GM21360 (cell line): Measurements from ENCODE around the gene SLX4.
"Not testable (repeated sequence)": the region's sequence is repeated elsewhere in the genome, so short reads cannot be mapped to it uniquely, and the experiment has no call there.

Experiments
- ATAC-seq: cut with Tn5 transposase; IDR thresholded peaks from one replicate; pipeline ENCODE4 v1.9.1; 2021; ENCODE audit warnings: mild to moderate bottlenecking, moderate library complexity; ENCODE audit not compliant: unreplicated experiment

SLX4 gene

GRCh38 chr16:3611146-3611975, at the start of gene SLX4:
Gene SLX4, minus strand, starts transcription at chr16:3611606. Its CDS starts 2,642 bp downstream, at chr16:3608964.
- peak; percentile 65 for ATAC-seq

DNA sequence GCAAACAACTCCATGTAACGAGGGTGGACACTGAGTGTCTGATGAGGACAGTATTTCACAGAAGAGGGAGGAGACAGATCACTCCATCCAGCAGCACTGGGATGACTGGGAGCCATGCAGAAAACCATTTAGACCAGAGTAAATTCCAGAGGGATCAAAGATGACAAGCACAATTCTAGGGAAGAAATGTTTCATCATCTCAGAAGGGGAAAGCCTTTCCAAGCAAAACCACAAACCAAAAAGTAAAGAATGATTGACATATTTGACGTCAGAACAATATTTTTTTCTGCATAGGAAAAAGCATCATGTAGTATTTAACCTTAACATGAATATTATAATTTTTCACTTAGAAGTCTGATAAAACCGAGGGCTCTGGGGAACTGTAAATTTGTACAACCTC, 47.8 kb upstream of the SLX4 start:
- no peak for ATAC-seq

DNA sequence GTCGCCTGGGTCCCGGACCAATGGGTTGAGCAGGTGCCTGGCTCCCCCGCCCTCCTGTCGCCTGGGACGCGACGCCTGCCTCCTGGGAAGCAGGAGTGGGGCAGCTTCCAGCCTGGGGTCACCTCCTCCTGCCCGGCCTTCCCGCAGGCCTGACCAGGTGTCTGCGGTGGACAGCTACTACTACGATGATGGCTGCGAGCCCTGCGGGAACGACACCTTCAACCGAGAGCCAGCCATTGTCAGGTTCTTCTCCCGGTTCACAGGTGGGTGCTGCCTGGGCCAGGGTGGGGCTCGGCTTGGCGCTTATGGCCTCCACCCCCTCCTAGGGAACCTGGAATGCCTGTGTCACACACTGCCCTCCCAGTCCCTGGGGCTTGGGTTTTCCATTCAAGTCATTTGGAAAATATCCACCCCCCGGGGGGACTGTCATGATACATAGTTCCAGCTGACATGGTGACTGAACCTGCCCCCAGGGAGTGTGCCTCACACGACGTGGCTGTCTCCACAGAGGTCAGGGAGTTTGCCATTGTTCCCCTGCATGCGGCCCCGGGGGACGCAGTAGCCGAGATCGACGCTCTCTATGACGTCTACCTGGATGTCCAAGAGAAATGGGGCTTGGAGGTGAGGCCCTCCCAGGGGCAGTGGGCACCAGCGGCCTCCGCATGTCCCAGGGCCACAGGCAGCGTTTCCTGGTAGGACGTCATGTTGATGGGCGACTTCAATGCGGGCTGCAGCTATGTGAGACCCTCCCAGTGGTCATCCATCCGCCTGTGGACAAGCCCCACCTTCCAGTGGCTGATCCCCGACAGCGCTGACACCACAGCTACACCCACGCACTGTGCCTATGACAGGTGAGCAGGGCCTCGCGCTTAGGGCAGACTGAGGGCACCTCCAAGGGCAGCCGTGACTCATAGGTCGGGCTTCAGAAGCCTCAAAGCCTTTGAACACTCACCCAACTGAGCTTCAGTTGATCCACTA, 45.4 kb upstream of the SLX4 start:
- ATAC-seq: no peak

- ATAC-seq: not testable (repeated sequence)
Observed at GRCh38 chr16:3656160-3656490, 44.7 kb upstream of the SLX4 start.

GRCh38 chr16:3655396-3656159, 44.2 kb upstream of the SLX4 start:
- ATAC-seq: no peak

DNA sequence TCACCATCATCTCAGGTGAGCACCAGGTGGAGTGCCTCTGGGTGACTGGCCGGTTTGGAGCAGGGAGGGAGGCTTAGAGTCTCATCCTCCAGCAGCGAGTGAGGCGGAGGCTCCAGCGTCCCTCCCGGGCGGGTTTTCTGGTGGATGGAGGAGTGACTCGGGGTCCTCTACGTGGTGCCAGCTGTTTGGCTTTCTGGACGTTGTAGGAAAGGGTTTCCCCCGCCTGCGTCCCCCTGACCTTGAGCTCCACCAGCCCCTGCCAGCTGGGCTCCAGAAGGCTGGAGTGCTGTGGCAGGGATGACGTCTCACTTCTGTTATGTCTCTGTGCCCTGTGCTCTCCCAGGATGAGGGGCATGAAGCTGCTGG, 43.6 kb upstream of the SLX4 start:
- no peak for ATAC-seq

GRCh38 chr16:3654249-3654991, 43.0 kb upstream of the SLX4 start, which contains the start of gene DNASE1:
Gene DNASE1, plus strand, starts transcription at chr16:3654691. Its CDS starts 683 bp downstream, at chr16:3655374.
- ATAC-seq: no peak

GRCh38 chr16:3652373-3653195, 41.2 kb upstream of the SLX4 start:
- no peak for ATAC-seq

DNA sequence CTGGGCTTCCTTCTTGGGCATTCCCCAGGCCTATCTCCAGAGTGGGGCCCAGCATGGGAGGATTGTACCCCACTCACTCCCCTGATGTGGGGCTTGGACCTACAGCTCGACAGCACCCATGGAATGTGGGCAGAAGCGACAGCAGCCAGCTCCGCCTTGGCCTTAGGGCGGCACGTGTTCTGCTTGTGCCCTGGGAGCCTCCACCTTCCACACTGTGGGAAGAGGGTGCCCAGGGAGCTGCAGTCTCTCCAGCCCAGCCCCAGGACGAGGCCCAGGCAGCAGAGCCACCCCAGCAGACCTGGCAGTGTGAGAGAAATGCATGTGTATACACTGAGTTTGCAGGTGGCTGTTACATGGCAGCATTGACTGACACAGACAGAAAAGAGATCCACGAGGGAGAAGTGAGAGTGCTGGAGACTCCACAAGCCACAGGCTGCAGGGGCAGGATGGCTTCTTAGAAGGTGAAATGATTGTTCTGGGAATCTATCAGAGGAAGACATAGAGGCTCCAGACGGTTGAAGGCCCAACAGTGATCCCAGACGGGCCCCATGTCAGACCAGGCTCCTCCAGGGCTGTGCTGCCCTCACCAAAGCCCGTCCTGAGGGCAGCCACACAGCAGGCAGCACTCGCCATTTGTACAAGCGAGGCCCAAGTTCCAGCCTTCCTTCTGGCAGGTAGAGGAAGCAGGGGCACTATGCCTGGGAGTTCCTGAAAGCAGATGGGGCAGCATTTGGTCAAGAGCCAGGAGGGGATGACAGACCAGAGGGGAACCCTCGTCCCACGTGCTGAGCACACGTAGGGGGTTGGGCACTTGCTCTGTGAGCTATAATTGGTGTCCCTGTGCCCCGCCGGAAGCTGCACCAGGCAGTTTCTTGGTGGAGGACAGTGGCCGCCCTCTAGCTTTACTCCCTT, 40.3 kb upstream of the SLX4 start:
- no peak for ATAC-seq

DNA sequence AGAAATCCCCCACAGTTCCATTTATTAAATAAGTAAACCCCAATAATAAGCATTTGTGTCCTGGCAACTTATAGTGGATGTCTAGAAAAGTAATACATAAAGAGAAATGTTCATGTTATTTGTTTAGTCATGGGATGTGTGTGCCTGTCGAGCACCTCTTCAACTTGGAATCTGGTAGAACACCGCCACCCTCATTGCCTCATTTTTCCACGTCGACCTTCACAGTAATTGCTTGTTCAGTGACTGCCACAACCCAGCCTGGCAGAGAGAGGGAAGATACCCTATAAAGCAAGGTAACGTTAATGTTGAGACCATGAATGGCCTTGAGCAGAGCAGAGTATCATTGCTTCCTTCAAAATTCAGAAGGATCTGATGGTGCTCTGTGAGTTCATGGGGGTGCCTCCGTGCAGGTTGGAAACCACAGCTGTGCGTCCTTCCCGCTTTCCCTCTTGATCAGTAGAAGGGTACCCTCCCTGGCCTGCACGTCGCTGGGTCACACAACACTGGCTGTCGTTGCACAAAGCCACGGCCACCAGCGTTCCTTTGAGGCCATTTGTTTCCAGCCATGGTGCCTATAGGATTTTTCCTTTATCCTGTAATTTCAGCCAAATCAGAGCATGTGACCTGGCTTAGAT, 39.3 kb upstream of the SLX4 start:
- no peak for ATAC-seq

DNA sequence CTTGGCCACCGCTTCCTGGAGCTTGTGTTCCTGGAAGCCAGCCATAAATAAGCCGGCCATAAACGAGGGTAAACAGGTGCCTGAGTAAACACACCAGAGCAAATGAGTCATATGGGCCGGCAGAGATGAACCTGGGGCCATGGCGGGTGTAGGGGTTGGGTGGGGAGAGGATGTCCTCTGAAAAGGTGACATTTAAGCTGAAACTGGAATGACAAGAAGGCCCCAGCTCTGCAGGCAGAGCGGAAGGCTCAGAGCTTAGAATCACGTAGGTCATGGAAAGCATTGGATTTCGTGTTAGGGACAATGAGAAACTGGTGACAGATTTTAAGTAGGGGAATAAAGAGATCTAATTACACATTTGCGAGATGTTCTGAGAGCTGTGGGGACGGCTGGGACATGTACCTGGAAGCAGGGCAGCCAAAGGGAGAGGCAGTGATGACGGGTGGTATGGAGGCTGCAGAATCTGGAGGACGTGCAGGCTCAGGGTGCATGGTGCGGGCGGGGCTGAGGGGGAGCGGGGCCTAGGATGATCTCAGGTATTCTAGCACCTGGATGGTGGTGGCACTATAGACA, 35.0 kb upstream of the SLX4 start:
- no peak for ATAC-seq

- no peak for ATAC-seq
Observed at GRCh38 chr16:3645504-3646347, 34.3 kb upstream of the SLX4 start.

GRCh38 chr16:3645108-3645503, 33.7 kb upstream of the SLX4 start:
- no peak for ATAC-seq

- no peak for ATAC-seq
Observed at GRCh38 chr16:3643095-3643730, 31.8 kb upstream of the SLX4 start.

DNA sequence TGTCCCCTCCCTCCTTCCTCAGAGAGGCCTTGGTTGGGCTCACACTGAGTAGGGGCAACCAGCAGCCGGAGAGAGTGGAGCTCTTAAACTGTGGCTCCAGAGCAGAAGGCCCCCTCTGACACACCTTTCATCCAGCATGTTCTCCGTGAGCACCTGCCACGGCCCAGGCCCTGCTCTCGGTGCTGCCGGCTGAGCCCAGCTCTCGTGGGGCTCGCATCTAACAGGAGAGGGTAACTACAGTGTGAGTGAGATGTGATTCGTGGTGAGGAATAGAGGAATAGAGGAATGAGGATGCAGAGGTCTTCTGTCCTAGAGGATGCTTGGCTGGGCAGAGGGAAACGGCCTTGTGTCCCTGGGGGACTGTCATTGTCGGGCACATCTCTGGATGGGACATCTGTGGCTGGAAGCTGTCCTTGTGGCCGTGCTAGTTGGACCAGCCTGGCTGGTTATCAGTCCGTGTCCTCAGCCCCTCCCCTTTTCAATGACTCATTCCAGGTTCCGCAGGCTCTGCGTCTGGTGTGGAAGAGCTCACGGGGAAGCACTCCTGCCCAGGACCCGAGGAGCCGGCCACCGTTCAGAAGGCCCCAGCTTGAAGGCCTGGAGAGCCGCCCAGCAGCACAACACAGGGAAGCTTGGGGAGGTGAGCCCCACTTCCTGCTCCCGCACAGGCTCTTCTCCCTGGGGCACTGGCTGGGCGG, 31.1 kb upstream of the SLX4 start:
- no peak for ATAC-seq
